Measurements from ENCODE around the gene PPFIA3. TPM values are rescaled to one million over a fixed set of nuclear protein-coding genes. Genes with fewer than 3 reads are reported as not detected.
A peak's percentile ranks its signal among the peaks of the same experiment; 100 is the strongest.

PPFIA3 gene
- total and polyA plus RNA-seq, 2 of the 8 experiments (the other 6 are each of a cell fraction or from before 2014, with no cell fraction given): 15.9 to 25.3 TPM

DNA sequence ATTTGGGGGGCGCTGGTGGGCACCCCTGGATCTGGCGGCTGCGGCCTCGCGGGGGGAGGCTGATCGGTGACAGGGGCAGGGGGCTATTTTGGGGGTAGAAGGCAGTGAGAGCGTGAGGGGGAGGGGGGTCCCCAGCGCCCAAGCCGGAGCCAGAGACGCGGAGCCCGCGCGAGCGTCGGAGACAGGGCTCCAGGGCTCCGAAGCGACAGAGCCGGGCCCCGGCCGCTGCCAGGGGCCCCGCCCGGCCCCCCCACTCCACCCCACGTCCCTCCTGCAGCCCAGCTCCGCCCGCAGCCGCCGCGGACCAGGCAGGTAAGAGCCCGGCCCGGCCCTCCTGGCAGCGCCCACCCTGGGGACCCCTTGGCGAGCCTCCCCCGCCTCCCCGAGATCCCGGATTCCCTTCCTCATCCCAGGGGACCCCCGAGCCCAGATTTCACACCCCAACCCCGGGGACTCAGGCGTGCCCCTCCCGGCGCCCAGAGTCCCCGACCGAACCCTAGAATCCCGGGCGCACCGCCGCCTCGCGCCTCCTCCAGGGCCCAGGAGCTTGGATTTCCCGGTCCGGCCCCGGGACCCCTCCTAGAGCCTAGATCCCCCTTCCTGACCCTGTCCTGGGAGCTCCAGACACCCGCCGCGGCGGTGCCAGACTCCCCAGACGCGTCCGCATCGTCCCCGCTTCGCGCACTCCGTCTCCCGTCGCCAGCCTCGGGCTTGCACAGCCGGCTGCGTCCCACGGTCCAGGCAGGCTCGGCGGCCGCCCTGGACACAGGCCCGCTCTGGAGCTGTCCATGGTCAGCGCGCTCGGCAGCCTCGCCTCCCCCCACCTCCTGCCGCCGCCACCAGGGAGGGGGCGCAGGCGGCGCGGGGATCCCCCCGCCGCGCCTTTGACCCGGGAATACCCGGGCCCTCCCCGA is at the start of gene PPFIA3 (continued):
- TF ChIP-seq, protein P1, sequence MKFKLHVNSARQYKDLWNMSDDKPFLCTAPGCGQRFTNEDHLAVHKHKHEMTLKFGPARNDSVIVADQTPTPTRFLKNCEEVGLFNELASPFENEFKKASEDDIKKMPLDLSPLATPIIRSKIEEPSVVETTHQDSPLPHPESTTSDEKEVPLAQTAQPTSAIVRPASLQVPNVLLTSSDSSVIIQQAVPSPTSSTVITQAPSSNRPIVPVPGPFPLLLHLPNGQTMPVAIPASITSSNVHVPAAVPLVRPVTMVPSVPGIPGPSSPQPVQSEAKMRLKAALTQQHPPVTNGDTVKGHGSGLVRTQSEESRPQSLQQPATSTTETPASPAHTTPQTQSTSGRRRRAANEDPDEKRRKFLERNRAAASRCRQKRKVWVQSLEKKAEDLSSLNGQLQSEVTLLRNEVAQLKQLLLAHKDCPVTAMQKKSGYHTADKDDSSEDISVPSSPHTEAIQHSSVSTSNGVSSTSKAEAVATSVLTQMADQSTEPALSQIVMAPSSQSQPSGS (IDR thresholded peaks at IDR 0.05; ENCODE audit: low read length): no peak
- no peak for TF ChIP-seq NANOG (IDR thresholded peaks at IDR 0.05; ENCODE audit: insufficient read depth, low read depth, low read length, poor library complexity, severe bottlenecking)
- TF ChIP-seq RNF2 (IDR thresholded peaks at IDR 0.05; ENCODE audit: borderline replicate concordance, low read depth, low read length, missing control alignments, poor library complexity, severe bottlenecking): no peak
- TF ChIP-seq, protein P2, sequence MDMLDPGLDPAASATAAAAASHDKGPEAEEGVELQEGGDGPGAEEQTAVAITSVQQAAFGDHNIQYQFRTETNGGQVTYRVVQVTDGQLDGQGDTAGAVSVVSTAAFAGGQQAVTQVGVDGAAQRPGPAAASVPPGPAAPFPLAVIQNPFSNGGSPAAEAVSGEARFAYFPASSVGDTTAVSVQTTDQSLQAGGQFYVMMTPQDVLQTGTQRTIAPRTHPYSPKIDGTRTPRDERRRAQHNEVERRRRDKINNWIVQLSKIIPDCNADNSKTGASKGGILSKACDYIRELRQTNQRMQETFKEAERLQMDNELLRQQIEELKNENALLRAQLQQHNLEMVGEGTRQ (IDR thresholded peaks at IDR 0.05; ENCODE audit: low read length): no peak
- no peak for TF ChIP-seq POLR2AphosphoS5 (IDR thresholded peaks at IDR 0.05; ENCODE audit: low read depth, low read length)
- TF ChIP-seq CHD2 (IDR thresholded peaks at IDR 0.05; ENCODE audit: low read length): no peak
- TF ChIP-seq SP2 (IDR thresholded peaks at IDR 0.05; ENCODE audit: low read length): no peak
- peak; percentile 58; the same call in 1 of the 2 replicates for TF ChIP-seq KDM1A (IDR thresholded peaks at IDR 0.05; ENCODE audit: borderline replicate concordance, low read length)
- TF ChIP-seq, protein P3, sequence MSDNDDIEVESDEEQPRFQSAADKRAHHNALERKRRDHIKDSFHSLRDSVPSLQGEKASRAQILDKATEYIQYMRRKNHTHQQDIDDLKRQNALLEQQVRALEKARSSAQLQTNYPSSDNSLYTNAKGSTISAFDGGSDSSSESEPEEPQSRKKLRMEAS (IDR thresholded peaks at IDR 0.05): 0 out of 2 replicates have a peak, but pooled peaks have one; percentile 52
- peak; percentile 55 for TF ChIP-seq SUZ12 (IDR thresholded peaks at IDR 0.05; ENCODE audit: low read length)
- peak in 1 of 2 experiments; percentile 82; a peak in 2 of 4 replicates for TF ChIP-seq SIN3A (conservative IDR thresholded peaks at IDR 0.05 in 1 of 2, IDR thresholded peaks at IDR 0.05 in 1 of 2; ENCODE audit: low read depth in 1 of 2, low read length in 2 of 2)
- TF ChIP-seq SIRT6 (IDR thresholded peaks at IDR 0.05; ENCODE audit: low read length): no peak
- peak; percentile 7 for TF ChIP-seq KDM4A (IDR thresholded peaks at IDR 0.05; ENCODE audit: low read depth, low read length, severe bottlenecking)
- peak; percentile 42 for TF ChIP-seq ASH2L (IDR thresholded peaks at IDR 0.05; ENCODE audit: low read length)
- no peak for TF ChIP-seq TEAD4 (IDR thresholded peaks at IDR 0.05; ENCODE audit: low read depth, low read length)
- no peak for TF ChIP-seq PHF8 (conservative IDR thresholded peaks at IDR 0.05; ENCODE audit: low read depth, low read length)
- no peak for TF ChIP-seq SP1 (IDR thresholded peaks at IDR 0.05; ENCODE audit: low read depth, low read length)
- TF ChIP-seq POLR2A (IDR thresholded peaks at IDR 0.05; ENCODE audit: control extremely low read depth in 1 of 2, low read depth in 2 of 2, low read length in 2 of 2): no peak
- TF ChIP-seq JUND (IDR thresholded peaks at IDR 0.05; ENCODE audit: low read length): no peak
- TF ChIP-seq HDAC6 (IDR thresholded peaks at IDR 0.05; ENCODE audit: low read depth, low read length): no peak

Data from H1 (cell line).